ENCODE data around the gene CHRNA9.

GRCh38 chr4:40395908-40396793 is 61.0 kb downstream of the CHRNA9 start:
- TF ChIP-seq CTCF (IDR thresholded peaks at IDR 0.05) (no peak), POLR2A (IDR thresholded peaks at IDR 0.05) (no peak)

Measured in adrenal gland (tissue), 5 donors.